ENCODE data around the gene SUN1.

DNA sequence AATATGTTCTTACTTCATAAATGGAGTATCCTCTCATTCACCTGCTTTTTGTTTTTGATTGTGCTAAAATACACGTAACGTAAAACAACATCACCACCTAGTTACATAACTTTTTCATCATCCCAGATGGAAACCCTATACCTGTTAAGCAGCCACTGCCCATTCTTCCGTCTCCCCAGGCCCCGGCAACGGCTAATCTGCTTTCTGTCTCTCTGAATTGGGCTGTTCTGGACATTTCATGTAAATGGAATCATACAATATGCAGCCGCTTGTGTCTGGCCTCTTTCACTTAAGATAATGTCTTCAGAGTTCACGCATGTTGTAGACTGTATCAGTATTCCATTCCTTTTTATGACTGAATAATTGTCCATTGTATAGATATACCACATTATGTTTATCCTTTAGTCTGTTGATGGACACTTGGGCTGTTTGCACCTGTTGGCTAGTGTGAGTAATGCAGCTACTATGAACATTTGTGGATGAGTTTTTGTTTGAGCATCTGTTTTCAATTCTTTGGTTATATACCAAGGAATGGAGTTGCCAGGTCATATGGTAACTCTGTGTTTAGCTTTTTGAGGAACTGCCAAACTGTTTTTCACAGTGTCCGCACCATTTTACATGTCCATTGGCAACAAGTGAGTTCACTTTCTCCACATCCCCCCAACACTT, 14.1 kb upstream of the SUN1 start:
- TF ChIP-seq, protein P1, sequence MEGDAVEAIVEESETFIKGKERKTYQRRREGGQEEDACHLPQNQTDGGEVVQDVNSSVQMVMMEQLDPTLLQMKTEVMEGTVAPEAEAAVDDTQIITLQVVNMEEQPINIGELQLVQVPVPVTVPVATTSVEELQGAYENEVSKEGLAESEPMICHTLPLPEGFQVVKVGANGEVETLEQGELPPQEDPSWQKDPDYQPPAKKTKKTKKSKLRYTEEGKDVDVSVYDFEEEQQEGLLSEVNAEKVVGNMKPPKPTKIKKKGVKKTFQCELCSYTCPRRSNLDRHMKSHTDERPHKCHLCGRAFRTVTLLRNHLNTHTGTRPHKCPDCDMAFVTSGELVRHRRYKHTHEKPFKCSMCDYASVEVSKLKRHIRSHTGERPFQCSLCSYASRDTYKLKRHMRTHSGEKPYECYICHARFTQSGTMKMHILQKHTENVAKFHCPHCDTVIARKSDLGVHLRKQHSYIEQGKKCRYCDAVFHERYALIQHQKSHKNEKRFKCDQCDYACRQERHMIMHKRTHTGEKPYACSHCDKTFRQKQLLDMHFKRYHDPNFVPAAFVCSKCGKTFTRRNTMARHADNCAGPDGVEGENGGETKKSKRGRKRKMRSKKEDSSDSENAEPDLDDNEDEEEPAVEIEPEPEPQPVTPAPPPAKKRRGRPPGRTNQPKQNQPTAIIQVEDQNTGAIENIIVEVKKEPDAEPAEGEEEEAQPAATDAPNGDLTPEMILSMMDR (IDR thresholded peaks at IDR 0.05) = peak; percentile 56
- no peak for TF ChIP-seq EZH2 (IDR thresholded peaks at IDR 0.05; ENCODE audit: borderline replicate concordance, insufficient read depth, low read depth, low read length, poor library complexity, severe bottlenecking)
